T-helper 1 cell (primary cell): ENCODE measurements around the gene GCC2.
"Not testable (repeated sequence)": the region's sequence is repeated elsewhere in the genome, so short reads cannot be mapped to it uniquely, and the experiment has no call there.

ENCODE experiments used
- DNase-seq, 5 donors: peaks; one replicate each; pipeline ENCODE4 v3.0.0-alpha.2; 2012 to 2020

Gene GCC2

DNA sequence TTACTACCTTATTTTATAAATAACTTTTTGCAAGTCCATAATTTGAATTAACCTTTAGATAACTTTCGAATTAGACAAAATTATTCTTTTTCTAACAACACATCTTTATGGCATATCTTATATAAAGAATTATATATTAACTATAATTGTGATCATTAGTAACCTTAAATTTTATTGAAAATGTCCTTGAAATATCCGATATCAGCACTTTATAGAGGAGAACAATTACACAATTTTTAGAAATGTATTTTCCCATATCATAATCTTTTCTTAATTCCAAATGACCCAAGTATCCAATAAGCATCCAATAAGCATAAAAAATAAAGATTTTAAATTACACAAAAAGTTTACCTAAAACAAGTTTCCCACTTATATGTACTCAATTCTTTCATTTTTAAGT is 7.3 kb upstream of the GCC2 start:
- no peak for DNase-seq

- DNase-seq = no peak
Measured at GRCh38 chr2:108444941-108445840, 3.8 kb upstream of the GCC2 start.

- no peak for DNase-seq
Measured at GRCh38 chr2:108446703-108447102, 2.3 kb upstream of the GCC2 start.

DNA sequence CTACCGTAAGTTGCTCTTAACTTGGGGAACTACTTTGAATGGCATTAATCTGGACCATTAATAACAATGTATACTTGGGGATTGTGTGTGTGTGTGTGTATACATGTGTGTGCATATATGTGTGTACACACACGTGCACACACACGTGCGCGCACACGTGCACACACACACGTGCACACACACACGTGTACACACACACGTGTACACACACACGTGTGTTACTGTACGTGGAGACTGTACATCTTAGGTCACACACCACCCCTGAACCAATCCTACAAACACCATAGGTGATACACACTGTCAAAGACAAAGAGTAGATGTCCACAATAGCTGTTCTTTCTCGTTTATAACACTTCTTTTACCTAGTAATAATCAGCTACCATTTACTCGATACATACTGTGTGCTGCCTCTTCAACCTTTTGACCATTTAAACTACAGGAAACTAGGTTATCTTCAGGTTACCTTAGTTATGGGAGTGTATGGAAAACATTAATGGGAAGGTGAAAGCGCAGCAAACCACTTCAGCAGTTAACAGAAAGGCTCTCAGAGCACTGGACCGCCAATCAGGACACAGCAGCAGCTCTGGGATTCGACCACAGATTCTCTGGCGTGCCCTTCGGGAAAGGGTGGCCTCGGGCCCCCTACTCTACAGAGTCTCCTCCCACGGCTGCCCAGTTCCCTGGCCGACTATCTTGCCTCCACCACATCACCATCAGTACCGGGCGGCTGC is 894 bp upstream of the GCC2 start:
- DNase-seq = no peak

GRCh38 chr2:108449410-108450130 is 564 bp downstream of the GCC2 start:
- peak in 4 of 5 donors; percentile 19 to 41 (median 36) for DNase-seq

DNA sequence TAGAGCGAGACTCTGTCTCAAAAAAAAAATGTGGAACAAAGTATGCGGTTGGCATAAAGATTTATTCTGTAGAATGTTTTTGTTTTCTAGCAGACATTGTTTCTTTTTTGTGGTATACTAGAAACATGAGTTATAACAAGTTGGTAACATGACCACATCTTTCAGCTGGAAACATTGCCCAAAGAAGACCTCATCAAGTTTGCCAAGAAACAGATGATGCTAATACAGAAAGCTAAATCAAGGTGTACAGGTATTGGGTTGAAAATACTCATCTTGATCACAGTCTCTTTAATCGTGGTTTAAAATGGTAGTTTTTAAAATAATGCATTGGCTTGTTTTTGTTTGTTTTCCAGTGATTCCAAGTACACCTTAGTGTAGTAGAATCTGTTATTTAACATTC is 1.9 kb downstream of the GCC2 start:
- no peak for DNase-seq

- no peak for DNase-seq
Measured at GRCh38 chr2:108451976-108452375, 3.0 kb downstream of the GCC2 start.

GRCh38 chr2:108453530-108453929 is 4.5 kb downstream of the GCC2 start:
- not testable (repeated sequence) for DNase-seq

- no peak for DNase-seq
Measured at GRCh38 chr2:108454440-108454839, 5.4 kb downstream of the GCC2 start.

GRCh38 chr2:108455571-108455970 is 6.6 kb downstream of the GCC2 start:
- DNase-seq = no peak

DNA sequence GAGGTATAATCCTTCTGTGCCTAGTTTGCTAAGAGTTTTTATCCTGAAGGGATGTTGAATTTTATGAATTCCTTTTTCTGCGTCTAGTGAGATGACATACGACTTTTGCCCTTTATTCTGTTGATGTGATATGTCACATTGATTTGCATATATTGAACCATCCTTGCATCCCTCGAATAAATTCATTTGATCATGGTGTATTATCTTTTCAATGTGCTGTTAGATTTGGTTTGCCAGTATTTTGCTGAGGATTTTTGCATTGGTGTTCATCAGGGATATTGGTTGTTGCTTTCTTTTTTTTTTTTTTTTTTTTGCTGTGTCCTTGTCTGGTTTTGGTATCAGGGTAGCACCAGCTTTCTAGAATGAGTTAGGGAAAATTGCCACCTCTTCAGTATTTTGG is 9.1 kb downstream of the GCC2 start:
- DNase-seq = no peak

- no peak for DNase-seq
Measured at GRCh38 chr2:108459441-108459840, 10.4 kb downstream of the GCC2 start.

DNA sequence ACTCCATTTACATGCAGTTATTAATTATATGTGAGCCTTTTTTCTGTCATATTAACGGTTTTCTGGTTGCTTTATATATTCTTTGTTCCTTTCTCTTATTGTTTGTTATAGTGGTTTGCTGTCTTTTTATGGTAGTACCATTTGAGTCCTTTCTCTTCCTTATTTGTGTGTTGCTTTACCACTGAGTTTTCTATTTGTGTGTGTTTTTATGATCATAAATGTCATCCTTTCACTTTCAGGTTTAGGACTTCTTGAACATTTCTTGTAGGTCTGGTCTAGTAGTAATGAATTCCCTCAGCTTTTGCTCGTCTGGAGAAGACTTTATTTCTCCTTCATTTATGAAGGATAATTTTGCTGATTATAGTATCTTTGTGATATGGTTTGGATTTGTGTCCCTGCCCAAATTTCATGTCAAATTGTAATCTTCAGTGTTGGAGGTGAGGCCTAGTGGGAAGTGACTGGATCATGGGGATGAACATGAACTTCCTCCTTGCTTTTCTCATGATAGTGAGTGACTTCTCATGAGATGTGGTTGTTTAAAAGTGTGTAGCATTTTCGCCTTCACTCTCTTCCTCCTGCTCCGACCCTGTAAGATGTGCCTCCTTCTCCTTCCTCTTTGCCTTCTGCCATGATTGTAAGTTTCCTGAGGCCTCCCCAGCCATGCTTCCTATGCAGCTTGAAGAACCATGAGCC is 11.5 kb downstream of the GCC2 start:
- no peak for DNase-seq

GRCh38 chr2:108477099-108477498 is 28.1 kb downstream of the GCC2 start:
- DNase-seq = peak in 1 of 5 donors; percentile 1

- DNase-seq = no peak
Measured at GRCh38 chr2:108485253-108485652, 36.2 kb downstream of the GCC2 start.

GRCh38 chr2:108490506-108491122 is 41.6 kb downstream of the GCC2 start:
- no peak for DNase-seq

DNA sequence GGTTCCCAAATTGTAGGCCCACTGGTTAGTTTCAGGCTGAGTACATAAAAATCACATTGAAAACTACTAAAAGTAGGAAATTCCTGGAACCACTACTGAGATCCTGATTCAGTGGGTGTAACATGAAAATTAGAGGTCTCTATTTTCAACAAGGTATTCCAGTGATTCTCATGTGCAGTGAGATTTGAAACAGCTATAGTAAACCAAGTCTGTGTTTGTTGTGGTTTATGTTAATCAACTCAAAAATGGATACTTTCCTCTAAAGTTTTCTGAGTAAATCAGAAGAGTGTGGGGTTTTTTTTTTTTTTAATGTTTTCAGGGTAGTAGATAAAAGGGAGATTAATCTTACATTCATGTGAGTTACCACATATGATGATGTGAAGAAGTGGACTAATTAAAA is 42.8 kb downstream of the GCC2 start:
- DNase-seq = no peak

DNA sequence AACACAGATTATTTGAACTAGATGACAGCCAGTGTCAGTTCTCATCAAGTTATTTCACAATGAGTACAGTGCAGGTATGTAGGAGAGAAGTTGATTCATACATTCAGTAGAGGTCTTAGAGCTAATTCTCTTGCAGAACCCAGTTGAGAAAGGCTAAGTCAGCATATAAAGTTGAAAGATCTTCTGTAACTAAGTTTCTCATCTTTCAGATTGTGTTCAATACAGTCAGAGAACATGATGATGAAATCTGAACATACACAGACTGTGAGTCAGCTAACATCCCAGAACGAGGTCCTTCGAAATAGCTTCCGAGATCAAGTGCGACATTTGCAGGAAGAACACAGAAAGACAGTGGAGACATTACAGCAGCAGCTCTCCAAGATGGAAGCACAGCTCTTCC is 43.4 kb downstream of the GCC2 start:
- DNase-seq = peak in 1 of 5 donors; percentile 2

GRCh38 chr2:108496167-108496566 is 47.2 kb downstream of the GCC2 start:
- not testable (repeated sequence) for DNase-seq

GRCh38 chr2:108507620-108508019 is 58.6 kb downstream of the GCC2 start:
- DNase-seq = not testable (repeated sequence)

GRCh38 chr2:108512431-108512830 is 63.4 kb downstream of the GCC2 start:
- not testable (repeated sequence) for DNase-seq

- DNase-seq = not testable (repeated sequence)
Measured at GRCh38 chr2:108514478-108514877, 65.5 kb downstream of the GCC2 start.
